ENCODE measurements around the gene LY6G5C. TPM values are rescaled to one million over a fixed set of nuclear protein-coding genes. Genes with fewer than 3 reads are reported as not detected.
A peak's percentile ranks its signal among the peaks of the same experiment; 100 is the strongest.

LY6G5C gene
- total RNA-seq, 1 donor from 2014 or later: 22.0 TPM

- Mint-ChIP-seq H3K27ac (ENCODE audit: unreplicated experiment) (peak overlapping the region; percentile 98), H3K4me3 (ENCODE audit: unreplicated experiment) (peak overlapping the region; percentile 99), H3K36me3 (ENCODE audit: low read depth, unreplicated experiment) (no peaks in the 10 kb centered on the region), H3K9me3 (ENCODE audit: unreplicated experiment) (no peaks in the 10 kb centered on the region), H3K27me3 (ENCODE audit: unreplicated experiment) (peaks cover 6% of the 10 kb centered on the region), H3K4me1 (ENCODE audit: unreplicated experiment) (peaks cover 26% of the 10 kb centered on the region)
- no peak for TF ChIP-seq CTCF (IDR thresholded peaks at IDR 0.05; ENCODE audit: unreplicated experiment)
- DNase-seq (ENCODE audit: low spot score): peak; percentile 25
These were observed 21.5 kb upstream of the LY6G5C start for GRCh38 chr6:31702405-31702818.

- no peaks in the 10 kb centered on the region for H3K9me3 Mint-ChIP-seq (ENCODE audit: unreplicated experiment)
- no peak for TF ChIP-seq CTCF (IDR thresholded peaks at IDR 0.05; ENCODE audit: unreplicated experiment)
- H3K4me1 Mint-ChIP-seq (ENCODE audit: unreplicated experiment): peaks cover 31% of the 10 kb centered on the region
- H3K36me3 Mint-ChIP-seq (ENCODE audit: low read depth, unreplicated experiment): no peaks in the 10 kb centered on the region
- H3K4me3 Mint-ChIP-seq (ENCODE audit: unreplicated experiment): peak overlapping the region; percentile 99
- no peak for DNase-seq (ENCODE audit: low spot score)
- peak overlapping the region; percentile 98 for H3K27ac Mint-ChIP-seq (ENCODE audit: unreplicated experiment)
- peaks cover 6% of the 10 kb centered on the region for H3K27me3 Mint-ChIP-seq (ENCODE audit: unreplicated experiment)
These were observed 21.0 kb upstream of the LY6G5C start for GRCh38 chr6:31701666-31702404.

GRCh38 chr6:31700740-31701401 lies 20.0 kb upstream of the LY6G5C start:
- H3K27ac Mint-ChIP-seq (ENCODE audit: unreplicated experiment): no peak overlapping the region
- peaks cover 6% of the 10 kb centered on the region for H3K27me3 Mint-ChIP-seq (ENCODE audit: unreplicated experiment)
- peaks cover 32% of the 10 kb centered on the region for H3K4me1 Mint-ChIP-seq (ENCODE audit: unreplicated experiment)
- no peaks in the 10 kb centered on the region for H3K9me3 Mint-ChIP-seq (ENCODE audit: unreplicated experiment)
- TF ChIP-seq CTCF (IDR thresholded peaks at IDR 0.05; ENCODE audit: unreplicated experiment): no peak
- no peak for DNase-seq (ENCODE audit: low spot score)
- peak overlapping the region; percentile 48 for H3K4me3 Mint-ChIP-seq (ENCODE audit: unreplicated experiment)
- H3K36me3 Mint-ChIP-seq (ENCODE audit: low read depth, unreplicated experiment): no peaks in the 10 kb centered on the region

- peaks cover 10% of the 10 kb centered on the region for H3K36me3 Mint-ChIP-seq (ENCODE audit: low read depth, unreplicated experiment)
- peak overlapping the region; percentile 5 for H3K4me3 Mint-ChIP-seq (ENCODE audit: unreplicated experiment)
- peak overlapping the region; percentile 84 for H3K27ac Mint-ChIP-seq (ENCODE audit: unreplicated experiment)
- H3K27me3 Mint-ChIP-seq (ENCODE audit: unreplicated experiment): peaks cover 3% of the 10 kb centered on the region
- TF ChIP-seq CTCF (IDR thresholded peaks at IDR 0.05; ENCODE audit: unreplicated experiment): no peak
- DNase-seq (ENCODE audit: low spot score): no peak
- H3K4me1 Mint-ChIP-seq (ENCODE audit: unreplicated experiment): peaks cover 30% of the 10 kb centered on the region
- H3K9me3 Mint-ChIP-seq (ENCODE audit: unreplicated experiment): no peaks in the 10 kb centered on the region
These were observed 16.7 kb upstream of the LY6G5C start for GRCh38 chr6:31697555-31697954.

- no peak for TF ChIP-seq CTCF (IDR thresholded peaks at IDR 0.05; ENCODE audit: unreplicated experiment)
- Mint-ChIP-seq H3K27me3 (ENCODE audit: unreplicated experiment) (peaks cover 3% of the 10 kb centered on the region), H3K9me3 (ENCODE audit: unreplicated experiment) (no peaks in the 10 kb centered on the region), H3K4me3 (ENCODE audit: unreplicated experiment) (no peak overlapping the region), H3K4me1 (ENCODE audit: unreplicated experiment) (peaks cover 29% of the 10 kb centered on the region), H3K36me3 (ENCODE audit: low read depth, unreplicated experiment) (peaks cover 16% of the 10 kb centered on the region), H3K27ac (ENCODE audit: unreplicated experiment) (no peak overlapping the region)
- DNase-seq (ENCODE audit: low spot score): no peak
These were observed 12.7 kb upstream of the LY6G5C start for GRCh38 chr6:31693535-31693934.
